Sigmoid colon (tissue), 4 donors: ENCODE results near the gene PUS3.

Experiments used
- CTCF ChIP-seq, 4 experiments: fragments of 450-650 bp in 3 of 4; fragments of 200-600 bp in 1 of 4; IDR thresholded peaks; one replicate each; pipeline ENCODE4 v1.5.1; 2016 to 2019; ENCODE audit warnings: antibody characterized with exemption in 4 of 4, mild to moderate bottlenecking in 3 of 4, moderate library complexity in 2 of 4
- POLR2AphosphoS5 ChIP-seq, 4 donors: sonication (generic); formaldehyde crosslinking; IDR thresholded peaks; one replicate each; pipeline ENCODE4 v1.6.1; 2017; ENCODE audit warnings: antibody characterized with exemption in 4 of 4

DNA sequence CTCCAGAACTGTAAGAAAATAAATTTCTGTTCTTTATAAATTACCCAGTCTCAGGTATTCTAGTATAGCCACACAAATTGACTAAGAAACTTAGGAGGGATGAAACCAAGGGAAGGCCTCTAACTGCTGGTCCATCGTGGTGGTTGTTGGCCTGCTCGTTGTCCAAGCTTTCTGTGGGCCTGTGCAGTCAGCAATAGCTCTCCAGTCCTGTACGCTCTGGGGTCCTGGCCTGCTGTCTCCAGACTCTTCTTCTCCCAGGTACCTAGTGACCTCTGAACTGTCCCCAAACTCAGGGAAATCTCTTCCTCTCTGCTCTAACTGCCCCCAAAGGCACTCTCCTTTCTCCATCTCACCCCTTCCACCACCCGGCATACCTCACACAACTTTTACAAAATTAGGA is 37.1 kb upstream of the PUS3 start:
- TF ChIP-seq CTCF (IDR thresholded peaks at IDR 0.05) (no peak), POLR2AphosphoS5 (IDR thresholded peaks at IDR 0.05) (no peak)
